ENCODE results near the gene ELAVL3. TPM values are rescaled to one million over a fixed set of nuclear protein-coding genes. Genes with fewer than 3 reads are reported as not detected.
A peak's percentile ranks its signal among the peaks of the same experiment; 100 is the strongest.

The ELAVL3 gene
- total and polyA plus RNA-seq, 3 experiments from 2014 or later: not detected

DNA sequence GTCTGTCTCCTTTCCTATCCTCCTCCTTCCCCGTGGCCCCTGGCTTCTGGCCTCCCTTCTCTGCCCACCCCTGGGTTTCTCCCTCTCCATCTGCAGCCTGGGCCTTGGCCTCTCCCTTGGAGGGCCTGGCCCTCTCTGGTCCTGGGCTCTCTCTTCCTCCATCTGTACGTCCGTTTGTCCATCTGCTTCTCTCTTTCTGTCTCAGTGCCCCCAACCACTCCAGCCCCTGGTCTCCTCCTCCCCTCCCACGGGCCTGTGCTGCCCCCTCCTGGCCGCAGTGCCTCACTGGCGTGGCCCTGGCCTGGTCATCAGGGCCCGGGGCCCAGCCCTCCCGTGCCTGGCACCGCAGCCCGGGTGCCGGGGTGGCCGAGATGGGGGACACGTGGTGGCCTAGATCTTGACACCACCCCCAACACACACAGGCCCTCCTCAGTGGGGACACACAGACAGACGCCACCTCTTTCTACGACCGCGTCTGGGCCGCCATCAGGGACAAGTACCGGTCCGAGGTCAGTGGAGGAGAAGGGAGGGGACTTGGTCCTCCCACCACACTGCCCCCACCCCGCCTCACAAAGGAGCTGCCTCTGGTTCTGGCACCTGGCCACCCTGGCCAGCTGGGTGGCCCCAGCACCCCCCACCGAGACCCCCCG, 34.1 kb downstream of the ELAVL3 start:
- Histone ChIP-seq H3K36me3 (ENCODE audit: insufficient read depth, low read length) (peaks cover 11% of the 10 kb centered on the region), H3K9me3 (ENCODE audit: low read length) (no peaks in the 10 kb centered on the region), H3K27ac (ENCODE audit: low read depth, low read length) (no peak overlapping the region), H3K27me3 (ENCODE audit: insufficient read depth, low read length, poor library complexity, severe bottlenecking) (no peaks in the 10 kb centered on the region), H3K4me3 (ENCODE audit: low read length) (no peak overlapping the region), H3K4me1 (ENCODE audit: insufficient read depth, low read length) (no peaks in the 10 kb centered on the region)
- Mint-ChIP-seq H3K27ac (peak overlapping the region in 1 of 8 donors; percentile 57), H3K9me3 (no peaks in the 10 kb centered on the region), H3K4me3 (no peak overlapping the region), H3K36me3 (peaks cover 2 to 69% (median 2%) of the 10 kb centered on the region in 3 donors), H3K4me1 (peaks cover 0 to 5% (median 4%) of the 10 kb centered on the region in 3 donors), H3K27me3 (no peaks in the 10 kb centered on the region)
- DNase-seq: peak in 4 of 5 donors; percentile 32 to 63 (median 37)
- ChIA-PET CTCF (interaction anchor here (1.5 kb wide), 1 partner anchor 66 kb away, joined by 5 read pairs; no protein-coding TSS in a partner anchor), POLR2A (no interaction called here)

DNA sequence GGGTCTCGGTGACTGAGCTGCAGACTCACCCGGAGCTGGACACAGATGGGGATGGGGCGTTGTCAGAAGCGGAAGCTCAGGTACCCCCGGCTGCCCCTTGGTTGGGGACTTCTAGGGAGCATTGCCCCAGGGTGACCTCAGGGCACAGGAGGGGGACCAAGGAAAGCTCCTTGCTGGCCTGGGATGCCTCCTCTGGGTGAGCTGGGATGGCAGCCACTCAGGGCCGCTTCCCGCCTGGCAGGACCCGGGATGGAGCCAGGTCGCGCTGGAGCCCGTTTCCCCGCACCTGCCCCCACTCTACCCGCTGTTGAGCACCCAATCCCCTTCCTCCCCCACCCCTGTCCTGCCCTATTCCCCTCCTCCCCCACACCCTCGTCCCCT, 34.6 kb downstream of the ELAVL3 start:
- Histone ChIP-seq H3K4me3 (ENCODE audit: low read length) (no peak overlapping the region), H3K4me1 (ENCODE audit: insufficient read depth, low read length) (no peaks in the 10 kb centered on the region), H3K9me3 (ENCODE audit: low read length) (no peaks in the 10 kb centered on the region), H3K27me3 (ENCODE audit: insufficient read depth, low read length, poor library complexity, severe bottlenecking) (no peaks in the 10 kb centered on the region), H3K27ac (ENCODE audit: low read depth, low read length) (no peak overlapping the region), H3K36me3 (ENCODE audit: insufficient read depth, low read length) (peaks cover 16% of the 10 kb centered on the region)
- no peak for DNase-seq
- CTCF ChIA-PET: interaction anchor here (0.7 to 1.5 kb wide), 2 partner anchors 65 to 90 kb away, joined by 3 to 5 read pairs; no protein-coding TSS in a partner anchor
- Mint-ChIP-seq H3K9me3 (no peaks in the 10 kb centered on the region), H3K4me1 (peaks cover 0 to 8% (median 4%) of the 10 kb centered on the region in 3 donors), H3K36me3 (peaks cover 3 to 74% (median 3%) of the 10 kb centered on the region in 3 donors), H3K4me3 (no peak overlapping the region), H3K27ac (no peak overlapping the region), H3K27me3 (no peaks in the 10 kb centered on the region)
- POLR2A ChIA-PET: no interaction called here

DNA sequence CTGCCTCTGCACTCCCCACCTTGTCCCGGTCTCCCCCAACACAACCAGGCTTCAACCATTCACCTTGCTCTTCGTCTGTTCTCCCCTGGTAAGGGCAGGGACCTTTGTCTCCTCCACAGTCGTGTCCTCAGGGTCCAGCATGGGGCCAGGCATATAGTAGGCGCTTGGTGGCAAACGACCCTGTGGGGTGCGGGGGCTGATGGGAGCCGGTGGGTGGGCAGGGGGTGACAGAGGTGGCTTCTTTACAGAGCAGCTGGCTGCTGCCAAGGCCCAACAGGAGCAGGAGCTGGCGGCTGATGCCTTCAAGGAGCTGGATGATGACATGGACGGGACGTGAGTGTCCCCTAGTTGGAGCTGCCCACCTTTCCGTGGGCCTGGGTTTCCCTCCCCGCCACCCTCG, 35.7 kb downstream of the ELAVL3 start:
- no peak overlapping the region for H3K27ac Mint-ChIP-seq
- DNase-seq: no peak
- Histone ChIP-seq H3K27ac (ENCODE audit: low read depth, low read length) (no peak overlapping the region), H3K27me3 (ENCODE audit: insufficient read depth, low read length, poor library complexity, severe bottlenecking) (no peaks in the 10 kb centered on the region), H3K36me3 (ENCODE audit: insufficient read depth, low read length) (peaks cover 21% of the 10 kb centered on the region), H3K4me3 (ENCODE audit: low read length) (no peak overlapping the region), H3K4me1 (ENCODE audit: insufficient read depth, low read length) (no peaks in the 10 kb centered on the region), H3K9me3 (ENCODE audit: low read length) (no peaks in the 10 kb centered on the region)
- peaks cover 3 to 80% (median 3%) of the 10 kb centered on the region in 3 donors for H3K36me3 Mint-ChIP-seq
- H3K4me1 Mint-ChIP-seq: peaks cover 0 to 12% (median 8%) of the 10 kb centered on the region in 3 donors
- no peaks in the 10 kb centered on the region for H3K9me3 Mint-ChIP-seq
- CTCF ChIA-PET: interaction anchor here (0.8 to 1.5 kb wide), 2 partner anchors 64 to 70 kb away, joined by 3 to 5 read pairs; no protein-coding TSS in a partner anchor
- POLR2A ChIA-PET: no interaction called here
- H3K27me3 Mint-ChIP-seq: no peaks in the 10 kb centered on the region
- H3K4me3 Mint-ChIP-seq: no peak overlapping the region

DNA sequence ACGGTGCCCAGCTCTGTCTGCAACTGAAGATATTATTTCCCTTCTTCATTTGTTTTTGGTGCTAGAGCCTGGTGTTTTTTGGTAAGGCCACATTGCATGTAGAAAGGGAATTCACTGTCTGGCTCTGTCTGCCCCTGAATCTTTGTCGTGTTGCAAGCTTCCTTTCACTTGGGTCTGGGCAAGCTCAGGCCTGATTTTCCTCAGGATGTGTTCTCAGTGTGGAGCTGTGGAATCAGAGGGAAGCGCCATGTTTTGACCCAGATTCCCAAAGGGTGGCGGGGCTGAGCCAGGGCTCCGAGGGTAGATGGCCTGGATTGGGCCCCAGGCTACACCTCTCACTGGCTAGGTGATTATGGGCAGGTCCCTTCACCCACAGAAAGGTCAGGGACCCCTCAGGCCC, 36.8 kb downstream of the ELAVL3 start:
- DNase-seq: no peak
- Mint-ChIP-seq H3K4me3 (no peak overlapping the region), H3K9me3 (no peaks in the 10 kb centered on the region), H3K27ac (no peak overlapping the region), H3K4me1 (peaks cover 0 to 12% (median 8%) of the 10 kb centered on the region in 3 donors), H3K36me3 (peaks cover 3 to 78% (median 3%) of the 10 kb centered on the region in 3 donors), H3K27me3 (no peaks in the 10 kb centered on the region)
- no peaks in the 10 kb centered on the region for H3K4me1 ChIP-seq (ENCODE audit: insufficient read depth, low read length)
- H3K36me3 ChIP-seq (ENCODE audit: insufficient read depth, low read length): peaks cover 21% of the 10 kb centered on the region
- H3K9me3 ChIP-seq (ENCODE audit: low read length): no peaks in the 10 kb centered on the region
- no peaks in the 10 kb centered on the region for H3K27me3 ChIP-seq (ENCODE audit: insufficient read depth, low read length, poor library complexity, severe bottlenecking)
- no peak overlapping the region for H3K4me3 ChIP-seq (ENCODE audit: low read length)
- ChIA-PET CTCF (interaction anchor here (1.0 to 1.6 kb wide), 3 partner anchors 63 to 306 kb away, joined by 3 to 4 read pairs (median 3); no protein-coding TSS in a partner anchor), POLR2A (no interaction called here)
- no peak overlapping the region for H3K27ac ChIP-seq (ENCODE audit: low read depth, low read length)

DNA sequence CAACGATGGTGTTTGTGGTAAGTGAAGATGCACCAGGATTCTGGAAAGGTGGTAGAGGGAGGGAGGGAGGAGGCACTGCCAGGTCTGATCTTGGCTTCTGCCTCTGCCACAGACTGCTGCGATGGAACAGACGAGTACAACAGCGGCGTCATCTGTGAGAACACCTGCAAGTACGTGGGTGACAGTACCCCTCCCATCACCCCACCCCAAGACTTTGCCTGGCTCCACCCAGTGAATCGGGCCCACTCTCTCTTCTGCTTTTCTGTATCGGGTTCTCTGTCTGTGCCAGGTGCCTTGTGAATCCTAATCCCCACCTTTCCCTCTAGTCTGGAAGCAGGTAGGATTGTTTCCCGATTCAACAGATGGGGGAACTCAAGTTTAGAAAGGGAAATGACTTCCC, 42.9 kb downstream of the ELAVL3 start:
- H3K27ac Mint-ChIP-seq: peak overlapping the region in 2 of 8 donors; percentile 54 to 85
- H3K4me3 Mint-ChIP-seq: peak overlapping the region in 4 of 7 donors; percentile 57 to 92 (median 69)
- DNase-seq: no peak
- Histone ChIP-seq H3K36me3 (ENCODE audit: insufficient read depth, low read length) (peaks cover 29% of the 10 kb centered on the region), H3K9me3 (ENCODE audit: low read length) (no peaks in the 10 kb centered on the region), H3K4me3 (ENCODE audit: low read length) (no peak overlapping the region), H3K4me1 (ENCODE audit: insufficient read depth, low read length) (peaks cover 19% of the 10 kb centered on the region), H3K27me3 (ENCODE audit: insufficient read depth, low read length, poor library complexity, severe bottlenecking) (no peaks in the 10 kb centered on the region), H3K27ac (ENCODE audit: low read depth, low read length) (no peak overlapping the region)
- H3K9me3 Mint-ChIP-seq: no peaks in the 10 kb centered on the region
- H3K36me3 Mint-ChIP-seq: peaks cover 3 to 60% (median 7%) of the 10 kb centered on the region in 3 donors
- POLR2A ChIA-PET: no interaction called here
- peaks cover 0 to 4% of the 10 kb centered on the region in 2 donors for H3K27me3 Mint-ChIP-seq
- peaks cover 28 to 38% (median 32%) of the 10 kb centered on the region in 3 donors for H3K4me1 Mint-ChIP-seq
- CTCF ChIA-PET: no interaction called here

DNA sequence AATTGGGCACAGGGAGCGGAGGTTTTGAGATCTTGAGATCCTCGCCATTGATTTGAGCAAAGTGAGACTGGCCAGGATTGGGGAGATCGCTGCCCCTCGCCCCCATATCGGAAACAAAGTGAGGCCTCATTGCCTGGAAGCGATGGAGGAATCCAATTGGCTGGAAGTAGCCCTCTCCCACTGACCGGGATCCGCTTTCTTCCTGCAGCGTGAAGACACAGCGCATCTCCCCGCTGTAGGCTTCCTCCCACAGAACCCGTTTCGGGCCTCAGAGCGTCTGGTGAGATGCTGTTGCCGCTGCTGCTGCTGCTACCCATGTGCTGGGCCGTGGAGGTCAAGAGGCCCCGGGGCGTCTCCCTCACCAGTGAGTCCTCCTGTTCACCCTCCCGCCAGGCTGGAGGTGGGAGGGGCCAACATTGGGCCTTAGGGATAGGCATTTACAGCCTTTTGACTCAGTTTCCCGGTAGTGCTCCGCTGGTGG, 45.0 kb downstream of the ELAVL3 start:
- Histone ChIP-seq H3K27me3 (ENCODE audit: insufficient read depth, low read length, poor library complexity, severe bottlenecking) (no peaks in the 10 kb centered on the region), H3K36me3 (ENCODE audit: insufficient read depth, low read length) (peaks cover 17% of the 10 kb centered on the region), H3K9me3 (ENCODE audit: low read length) (no peaks in the 10 kb centered on the region), H3K4me3 (ENCODE audit: low read length) (peak overlapping the region; percentile 95), H3K27ac (ENCODE audit: low read depth, low read length) (peak overlapping the region; percentile 83), H3K4me1 (ENCODE audit: insufficient read depth, low read length) (peaks cover 19% of the 10 kb centered on the region)
- Mint-ChIP-seq H3K4me3 (peak overlapping the region; percentile 92 to 100 (median 99)), H3K36me3 (peaks cover 0 to 41% (median 5%) of the 10 kb centered on the region in 3 donors), H3K4me1 (peaks cover 22 to 32% (median 27%) of the 10 kb centered on the region in 3 donors), H3K27ac (peak overlapping the region; percentile 91 to 99 (median 98)), H3K9me3 (no peaks in the 10 kb centered on the region), H3K27me3 (peaks cover 0 to 4% of the 10 kb centered on the region in 2 donors)
- CTCF ChIA-PET: interaction anchor here (0.6 to 2.4 kb wide), 11 partner anchors 12 to 253 kb away, joined by 3 to 19 read pairs (median 4); partner anchors contain the start of gene SWSAP1
- no peak for DNase-seq
- POLR2A ChIA-PET: interaction anchor here (0.6 to 1.8 kb wide), 5 partner anchors 16 to 61 kb away, joined by 4 to 17 read pairs (median 5); partner anchors contain the start of gene SWSAP1

DNA sequence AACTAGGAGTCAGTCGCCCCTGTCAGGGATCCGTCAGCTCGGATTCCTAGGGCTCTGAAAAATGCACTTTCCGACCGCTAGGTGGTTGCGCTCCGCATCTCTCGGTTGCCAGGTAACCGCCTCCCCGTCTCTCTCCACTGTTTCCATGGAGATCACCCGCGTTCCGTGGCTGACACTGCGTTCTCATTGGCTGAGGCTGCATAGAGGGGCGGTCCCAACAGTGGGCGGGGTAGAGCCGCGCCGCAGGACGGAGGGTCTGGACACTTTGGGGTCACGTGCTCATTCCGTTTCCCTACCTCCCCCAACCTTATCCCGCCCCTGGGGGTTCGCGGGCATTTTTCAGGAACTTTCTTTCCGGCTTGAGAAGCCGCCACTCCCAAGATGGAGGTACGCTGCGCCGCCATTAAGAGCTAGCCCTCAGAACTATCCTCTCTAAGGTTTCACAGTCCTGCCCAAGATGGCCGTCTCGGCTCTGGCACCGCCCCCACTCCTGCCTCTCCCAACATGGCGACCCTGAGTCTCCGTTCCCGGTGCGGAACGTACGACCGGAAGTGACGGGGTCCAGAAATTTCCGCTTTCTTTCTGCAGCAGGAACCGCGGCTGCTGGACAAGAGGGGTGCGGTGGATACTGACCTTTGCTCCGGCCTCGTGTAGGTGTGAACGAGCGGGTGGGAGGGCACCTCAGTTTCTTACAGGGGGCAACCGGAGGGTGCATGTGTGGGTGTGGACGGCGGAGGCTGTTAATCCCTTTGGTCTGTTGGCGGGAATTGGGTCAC, 45.6 kb downstream of the ELAVL3 start, which contains the start of the genes ODAD3 and PRKCSH:
Gene ODAD3, minus strand, starts transcription at position 65 of the 776 bp plus-strand sequence. CDS start 105 bp downstream, outside the sequence.
Gene PRKCSH, plus strand, starts transcription at position 579 of the 776 bp plus-strand sequence. CDS start 483 bp downstream, outside the sequence.
- Histone ChIP-seq H3K9me3 (ENCODE audit: low read length) (no peaks in the 10 kb centered on the region), H3K27me3 (ENCODE audit: insufficient read depth, low read length, poor library complexity, severe bottlenecking) (no peaks in the 10 kb centered on the region), H3K27ac (ENCODE audit: low read depth, low read length) (peak within 1 kb of the TSS; percentile 83), H3K4me3 (ENCODE audit: low read length) (peak within 1 kb of the TSS; percentile 95), H3K4me1 (ENCODE audit: insufficient read depth, low read length) (peaks cover 19% of the 10 kb centered on the region), H3K36me3 (ENCODE audit: insufficient read depth, low read length) (peaks cover 15% of the 10 kb centered on the region)
- Mint-ChIP-seq H3K9me3 (no peaks in the 10 kb centered on the region), H3K4me3 (peak within 1 kb of the TSS; percentile 92 to 100 (median 99)), H3K27me3 (peaks cover 5 to 6% of the 10 kb centered on the region in 2 donors), H3K4me1 (peaks cover 20 to 32% (median 26%) of the 10 kb centered on the region in 3 donors), H3K27ac (peak within 1 kb of the TSS; percentile 91 to 99 (median 98)), H3K36me3 (peaks cover 0 to 36% (median 5%) of the 10 kb centered on the region in 3 donors)
- ChIA-PET CTCF (interaction anchor here (0.7 to 2.4 kb wide), 12 partner anchors 11 to 718 kb away, joined by 3 to 19 read pairs (median 3); partner anchors contain the start of genes DNM2 and SWSAP1), POLR2A (interaction anchor here (0.5 to 1.8 kb wide), 6 partner anchors 15 to 1069 kb away, joined by 4 to 17 read pairs (median 6); partner anchors contain the start of gene SWSAP1)
- peak; percentile 93 to 99 (median 97) for DNase-seq
